Epidermal melanocyte (primary cell): ENCODE results near the gene LRRIQ1.
"Not testable (repeated sequence)": the region's sequence is repeated elsewhere in the genome, so short reads cannot be mapped to it uniquely, and the experiment has no call there.

Experiments used
- DNase-seq: peaks from one replicate; pipeline ENCODE4 v3.0.0; 2011; ENCODE audit warnings: low spot score; ENCODE audit not compliant: insufficient read length

LRRIQ1 gene, protein sequence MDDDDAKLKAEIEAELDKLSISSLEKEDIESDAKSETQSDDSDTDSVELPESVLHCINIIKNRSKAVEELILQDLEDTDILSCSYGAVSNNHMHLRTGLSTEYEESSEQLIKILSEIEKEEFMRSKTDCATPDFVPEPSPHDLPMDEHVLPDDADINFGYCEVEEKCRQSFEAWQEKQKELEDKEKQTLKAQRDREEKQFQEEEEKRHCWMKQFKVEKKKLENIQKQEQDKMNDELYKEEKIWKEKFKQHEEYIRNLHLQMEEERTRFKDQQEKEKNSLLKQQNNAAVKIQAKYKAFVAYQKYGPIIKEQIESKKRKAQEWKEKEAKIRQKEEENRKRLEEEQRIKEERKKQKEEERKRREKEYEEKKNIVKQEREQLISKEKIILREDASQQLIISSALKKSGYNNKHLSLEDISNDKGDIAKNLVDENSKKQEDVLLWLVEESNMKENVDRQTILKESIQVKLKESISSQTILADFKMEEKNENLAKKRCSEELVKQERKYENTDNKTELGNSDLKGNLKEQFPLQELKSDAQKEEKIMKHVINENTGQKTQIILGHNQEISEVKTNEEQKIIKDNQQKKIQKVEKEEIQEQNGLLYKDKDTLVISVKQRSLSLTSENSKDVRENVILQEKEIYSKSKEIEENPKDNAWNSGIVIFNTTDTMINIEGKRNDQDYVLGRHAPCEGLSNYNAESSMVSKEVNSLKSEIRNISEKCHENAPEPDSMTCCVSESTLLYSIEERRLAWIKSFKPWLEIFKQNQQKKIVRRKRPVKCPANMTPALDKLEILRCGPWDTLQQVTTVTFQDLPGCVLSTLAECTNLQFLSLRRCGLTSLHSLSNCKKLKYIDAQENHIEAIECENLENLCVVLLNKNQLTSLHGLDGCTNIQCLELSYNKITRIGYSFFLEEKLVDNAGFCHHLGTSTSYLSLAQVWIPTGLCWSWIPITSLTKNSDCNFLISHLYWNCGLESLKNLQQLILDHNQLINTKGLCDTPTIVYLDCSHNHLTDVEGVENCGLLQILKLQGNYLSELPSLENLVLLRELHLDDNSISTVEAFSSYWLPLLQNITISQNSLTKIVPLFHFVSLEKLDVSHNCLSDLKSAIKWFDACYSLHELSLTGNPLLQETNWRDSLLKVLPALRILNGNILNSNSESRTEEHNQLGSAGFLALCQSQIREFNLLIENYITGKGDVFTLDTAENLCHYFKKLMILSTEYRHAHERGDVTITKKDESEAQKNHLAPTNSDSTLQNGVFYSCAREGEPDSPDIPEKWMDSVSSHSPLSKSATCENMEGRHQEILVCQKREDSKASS (N-terminal part only)

DNA sequence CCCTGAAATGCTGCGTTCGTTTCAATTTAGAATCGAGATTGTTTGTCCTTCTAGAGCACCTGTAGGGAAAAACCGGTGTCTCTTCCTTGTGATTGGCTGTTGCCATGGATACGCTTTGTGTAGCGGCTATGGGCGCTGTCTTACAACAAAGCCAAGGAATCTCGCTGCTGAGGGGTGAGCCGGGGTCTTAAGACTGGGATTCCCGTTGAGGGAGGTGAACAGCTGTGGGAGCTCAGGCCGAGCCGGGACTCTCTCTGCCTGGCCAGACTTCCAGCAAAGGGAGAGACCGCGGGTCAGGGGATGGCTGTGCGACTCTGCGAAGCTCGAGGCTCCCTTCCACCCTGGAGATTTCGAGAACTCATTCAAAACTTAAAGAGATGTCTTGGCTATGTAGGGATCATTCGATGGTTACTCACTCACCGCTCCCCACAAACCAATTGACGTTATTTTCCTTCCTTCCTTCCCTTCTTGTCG is at the start of gene LRRIQ1, which contains the start of gene TSPAN19:
Gene LRRIQ1, plus strand, starts transcription at position 118 of the 474 bp plus-strand sequence. CDS start 1,826 bp downstream, outside the sequence.
Gene TSPAN19, minus strand, starts transcription at position 44 of the 474 bp plus-strand sequence. CDS start 6,331 bp downstream, outside the sequence.
- peak; percentile 52 for DNase-seq

- peak; percentile 56 for DNase-seq
Measured at GRCh38 chr12:84986586-84986985, 49.6 kb upstream of the LRRIQ1 start.

DNA sequence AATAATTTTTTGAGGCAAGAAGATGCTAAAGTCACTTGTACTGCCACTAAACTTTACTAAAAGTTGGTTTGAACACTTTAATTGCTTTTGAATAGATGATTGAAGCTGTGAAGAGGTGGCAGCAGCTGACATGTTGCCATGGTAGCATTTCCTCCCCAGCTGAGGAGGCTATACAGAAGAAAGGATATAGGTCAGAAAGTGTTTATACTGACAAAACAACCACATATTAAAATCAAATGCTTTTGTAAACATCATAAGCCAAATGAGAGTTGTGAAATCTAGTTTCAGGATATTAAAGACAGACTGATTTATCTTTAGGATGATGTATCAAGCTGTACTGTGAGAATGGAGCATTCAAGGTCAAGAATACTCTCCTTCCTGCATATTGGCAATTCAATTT is 41.7 kb upstream of the LRRIQ1 start:
- DNase-seq: no peak

DNA sequence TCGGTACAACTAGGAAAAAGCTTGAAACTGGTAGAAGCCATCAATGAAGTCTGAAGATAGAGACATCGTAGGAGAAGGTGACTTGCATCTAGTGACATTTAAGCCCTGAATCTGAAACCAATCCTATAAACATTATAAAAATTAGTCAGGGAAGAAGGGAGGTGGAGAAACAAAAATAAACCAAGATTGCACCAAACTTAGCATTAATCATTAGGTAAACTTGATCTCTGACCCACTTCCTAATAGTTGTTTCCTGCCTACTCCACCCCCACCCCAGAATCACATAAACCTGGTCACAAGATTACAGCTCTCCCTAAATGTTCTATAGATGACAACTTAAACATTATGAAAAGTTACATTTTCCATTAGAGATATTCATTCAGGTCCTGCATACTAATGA is 40.5 kb upstream of the LRRIQ1 start:
- no peak for DNase-seq

DNA sequence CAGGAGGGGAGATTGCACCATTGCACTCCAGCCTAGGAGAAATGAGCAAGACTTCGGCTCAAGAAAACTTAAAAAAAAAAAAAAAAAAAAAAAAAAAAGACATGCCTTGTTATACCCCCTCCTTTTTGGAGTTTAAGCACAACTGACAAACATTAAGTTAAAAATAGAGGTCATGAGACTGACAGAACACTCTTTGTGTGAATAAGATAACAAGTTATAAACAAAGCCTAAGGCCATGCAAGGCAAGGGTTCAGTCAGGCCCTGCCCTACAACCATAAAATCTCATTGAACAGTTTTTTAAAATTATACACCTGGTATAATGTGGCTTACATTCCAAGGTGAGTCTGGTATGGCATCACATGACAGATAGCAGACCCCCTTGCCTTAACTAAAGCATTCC is 39.4 kb upstream of the LRRIQ1 start:
- peak; percentile 31 for DNase-seq

DNA sequence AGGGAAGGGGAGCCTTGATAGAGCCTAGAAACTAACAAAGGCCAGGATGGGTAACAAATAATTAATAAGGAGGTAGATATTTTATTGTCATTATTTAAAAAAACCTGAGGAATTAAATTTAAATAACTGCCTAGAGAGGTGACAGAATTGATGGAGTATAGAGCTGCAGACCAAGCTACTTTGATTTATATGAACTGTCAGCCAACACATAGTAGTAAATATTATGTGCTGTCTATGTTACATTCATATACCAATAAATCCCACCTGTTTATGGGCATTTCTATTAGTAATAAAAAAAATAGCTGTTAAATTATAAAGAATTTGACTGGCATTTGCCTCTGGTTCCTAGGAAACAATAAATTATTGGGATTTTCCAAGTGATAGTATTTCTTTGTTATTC is 37.8 kb upstream of the LRRIQ1 start:
- DNase-seq: no peak

GRCh38 chr12:85000729-85001128 is 35.4 kb upstream of the LRRIQ1 start:
- no peak for DNase-seq

DNA sequence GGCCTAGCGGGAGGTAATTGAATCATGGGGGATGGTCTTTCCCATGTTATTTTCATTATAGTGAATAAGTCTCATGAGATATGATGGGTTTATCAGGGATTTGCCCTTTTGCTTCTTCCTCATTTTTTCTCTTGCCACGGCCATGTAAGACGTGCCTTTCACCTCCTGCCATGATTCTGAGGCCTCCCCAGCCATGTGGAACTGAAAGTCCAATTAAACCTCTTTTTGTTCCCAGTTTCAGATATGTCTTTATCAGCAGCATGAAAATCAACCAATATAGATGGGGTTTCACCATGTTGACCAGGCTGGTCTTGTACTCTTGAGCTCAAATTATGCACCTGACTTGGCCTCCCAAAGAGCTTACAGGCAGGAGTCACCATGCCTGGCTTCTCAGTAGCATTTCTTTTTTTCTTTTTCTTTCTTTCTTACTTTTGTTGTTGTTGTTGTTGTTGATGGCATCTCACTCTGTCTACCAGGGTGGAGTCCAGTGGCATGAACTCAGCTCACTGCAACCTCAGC is 33.3 kb upstream of the LRRIQ1 start:
- DNase-seq: no peak

DNA sequence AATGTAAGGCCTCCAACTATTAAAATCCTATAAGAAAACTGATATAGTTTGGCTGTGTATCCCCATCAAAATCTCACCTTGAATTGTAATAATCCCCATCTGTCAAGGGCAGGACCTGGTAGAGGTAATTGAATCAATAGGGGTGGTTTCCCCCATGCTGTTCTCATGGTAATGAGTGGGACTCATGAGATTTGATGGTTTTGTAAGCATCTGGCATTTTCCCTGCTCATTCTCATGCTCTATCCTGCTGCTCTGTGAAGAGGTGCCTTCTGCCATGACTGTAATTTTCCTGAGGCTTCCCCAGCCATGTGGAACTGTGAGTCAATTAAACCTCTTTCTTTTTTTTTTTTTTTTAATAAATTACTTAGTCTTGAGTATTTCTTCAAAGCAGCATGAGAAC is 31.9 kb upstream of the LRRIQ1 start:
- no peak for DNase-seq

- not testable (repeated sequence) for DNase-seq
Measured at GRCh38 chr12:85005047-85005446, 31.1 kb upstream of the LRRIQ1 start.

DNA sequence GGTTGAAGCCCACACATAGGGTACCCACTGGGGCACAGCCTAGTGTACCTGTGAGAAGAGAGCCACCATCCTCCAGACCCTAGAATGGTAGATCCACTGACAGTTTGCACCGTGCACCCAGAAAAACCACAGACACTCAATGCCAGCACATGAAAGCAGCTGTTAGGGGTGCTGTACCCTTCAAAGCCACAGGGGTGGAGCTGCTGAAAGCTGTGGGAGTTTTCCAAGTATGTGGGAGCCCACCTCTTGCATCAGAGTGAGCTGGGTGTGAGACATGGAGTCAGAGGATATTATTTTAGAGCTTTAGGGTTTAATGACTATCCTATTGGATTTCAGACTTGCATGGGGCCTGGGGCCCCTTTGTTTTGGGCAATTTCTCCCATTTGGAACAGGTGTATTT is 30.5 kb upstream of the LRRIQ1 start:
- DNase-seq: no peak

GRCh38 chr12:85006206-85006605 is 29.9 kb upstream of the LRRIQ1 start:
- DNase-seq: no peak

GRCh38 chr12:85007836-85008235 is 28.3 kb upstream of the LRRIQ1 start:
- no peak for DNase-seq

DNA sequence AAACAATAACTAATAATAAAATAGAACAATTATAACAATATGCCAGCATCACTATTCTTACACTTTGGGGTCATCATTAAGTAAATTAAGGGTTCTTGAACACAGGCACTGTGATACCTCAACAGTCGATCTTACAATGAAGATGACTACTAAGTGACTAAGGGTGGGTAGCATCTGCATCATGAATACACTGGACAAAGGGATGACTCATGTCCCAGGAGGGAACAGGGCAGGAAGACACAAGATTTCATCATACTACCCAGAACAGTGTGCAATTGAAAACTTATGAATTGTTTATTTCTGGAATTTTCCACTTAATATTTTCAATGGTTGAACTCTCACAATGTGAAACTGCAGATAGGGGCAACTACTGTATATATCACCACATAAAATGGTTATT is 19.7 kb upstream of the LRRIQ1 start:
- peak; percentile 55 for DNase-seq

DNA sequence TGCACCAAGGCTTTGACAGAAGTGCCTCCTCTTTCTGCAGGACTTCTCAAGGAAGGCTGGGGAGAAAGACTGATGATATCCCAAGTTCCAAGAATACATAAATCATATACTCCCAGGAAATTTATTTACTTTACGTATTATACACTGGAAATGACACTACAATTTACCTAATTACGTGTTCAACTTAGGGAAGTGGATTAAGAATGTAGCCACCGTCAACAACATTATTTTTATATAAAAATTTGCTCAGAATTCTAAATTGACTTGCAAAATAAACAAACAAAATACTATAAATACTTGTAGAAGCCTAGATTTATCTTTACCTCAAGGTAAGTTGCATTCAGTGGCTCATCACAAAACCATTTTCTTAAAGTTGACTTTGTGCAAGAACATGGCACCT is 19.0 kb upstream of the LRRIQ1 start:
- no peak for DNase-seq

- no peak for DNase-seq
Measured at GRCh38 chr12:85017618-85018017, 18.5 kb upstream of the LRRIQ1 start.

DNA sequence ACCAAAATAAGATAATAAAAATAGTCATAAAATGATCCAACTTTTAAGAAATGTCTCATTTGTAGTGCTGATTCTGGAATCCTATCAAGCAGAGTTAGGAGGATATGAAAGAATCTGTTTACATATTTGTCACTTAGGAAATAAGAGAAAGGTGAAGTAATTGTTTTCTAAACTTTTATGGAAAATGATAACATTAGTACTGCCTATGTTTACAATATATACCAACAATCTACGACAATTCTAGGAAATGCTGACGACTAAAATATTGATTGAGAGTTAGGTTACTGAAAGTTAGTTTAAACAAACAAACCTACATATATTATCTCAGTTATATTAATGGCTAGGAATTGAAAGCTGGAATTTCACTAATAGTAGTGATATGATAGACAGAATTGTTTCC is 18.1 kb upstream of the LRRIQ1 start:
- DNase-seq: no peak

DNA sequence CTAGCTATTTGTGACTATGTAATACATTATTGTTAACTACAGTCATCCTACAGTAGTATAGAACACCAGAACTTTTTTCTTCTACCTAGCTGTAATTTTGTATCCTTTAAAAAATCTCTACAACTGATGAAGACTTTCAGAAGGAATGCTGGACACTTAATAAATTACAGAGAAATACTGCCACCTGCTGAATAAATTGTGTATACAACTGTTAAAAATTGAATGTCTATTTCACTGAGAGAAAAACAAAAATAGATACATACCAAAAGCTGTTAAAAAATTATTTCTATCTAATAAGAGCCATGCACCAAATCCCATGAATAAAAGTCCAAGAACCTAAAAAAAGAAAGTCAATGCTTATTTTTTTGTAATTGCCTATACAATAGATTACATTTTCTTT is 6.7 kb upstream of the LRRIQ1 start:
- DNase-seq: no peak

GRCh38 chr12:85036733-85037132 is 582 bp downstream of the LRRIQ1 start:
- no peak for DNase-seq

DNA sequence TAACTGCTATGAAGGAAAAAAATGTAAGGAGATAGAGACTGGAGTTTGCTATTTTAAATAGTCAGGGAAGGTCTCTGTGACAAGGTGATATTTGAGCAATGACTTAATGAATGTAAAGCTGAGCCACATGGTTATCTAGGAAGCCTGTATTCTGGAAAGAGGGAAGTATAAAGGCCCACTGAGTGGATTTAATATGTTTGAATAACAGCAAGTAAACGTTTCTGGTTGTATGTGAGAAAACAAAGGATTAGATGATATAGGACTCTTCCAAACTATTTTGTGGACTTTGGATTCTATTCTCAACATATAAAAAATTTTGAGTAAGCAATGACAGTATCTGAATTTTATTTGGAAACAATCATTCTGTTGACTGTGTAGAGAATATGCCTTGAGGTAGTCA is 5.2 kb downstream of the LRRIQ1 start:
- no peak for DNase-seq

GRCh38 chr12:85043829-85044228 is 7.7 kb downstream of the LRRIQ1 start:
- DNase-seq: no peak
